Ectodermal cell (in vitro differentiated cells): Measurements from ENCODE around the gene GANAB.
"Not testable (repeated sequence)": the region's sequence is repeated elsewhere in the genome, so short reads cannot be mapped to it uniquely, and the experiment has no call there.

Experiments
- H3K27ac ChIP-seq: 2 replicates; pipeline ENCODE4 v1.7.0; 2013; ENCODE audit warnings: mild to moderate bottlenecking, low read depth, low read length; ENCODE audit not compliant: insufficient read depth, poor library complexity, severe bottlenecking
- H3K27me3 ChIP-seq: 2 replicates; pipeline ENCODE4 v1.7.0; 2013; ENCODE audit warnings: mild to moderate bottlenecking, low read length; ENCODE audit not compliant: insufficient read depth, control insufficient read depth, poor library complexity, severe bottlenecking
- H3K36me3 ChIP-seq: one replicate; pipeline ENCODE4 v1.7.0; 2013; ENCODE audit warnings: low read length; ENCODE audit not compliant: control insufficient read depth, insufficient read depth
- H3K4me1 ChIP-seq: one replicate; pipeline ENCODE4 v1.7.0; 2013; ENCODE audit warnings: low read length; ENCODE audit not compliant: control insufficient read depth, insufficient read depth
- H3K4me3 ChIP-seq: 2 replicates; pipeline ENCODE4 v1.7.0; 2013; ENCODE audit warnings: low read depth, low read length, control low read depth; ENCODE audit not compliant: insufficient read depth
- H3K9me3 ChIP-seq: 2 replicates; pipeline ENCODE4 v1.7.0; 2013; ENCODE audit warnings: mild to moderate bottlenecking, low read length, moderate library complexity; ENCODE audit not compliant: control insufficient read depth
- WGBS, 2 experiments: methylation state at CpG; one replicate each; pipeline ENCODE4 v1.1.7; 2013; ENCODE audit warnings: missing lambda C conversion rate in 2 of 2; 5-methylcytosine and 5-hydroxymethylcytosine counted together

GANAB gene

GRCh38 chr11:62592146-62592815 lies 54.1 kb downstream of the GANAB start:
- no peaks in the 10 kb centered on the region for H3K9me3 ChIP-seq
- WGBS, 2 experiments = 33 to 39% methylated on average over 16 to 17 of the region's 17 CpGs
- no peaks in the 10 kb centered on the region for H3K27me3 ChIP-seq
- peaks cover 33% of the 10 kb centered on the region for H3K36me3 ChIP-seq
- peak overlapping the region; percentile 54 for H3K4me3 ChIP-seq
- peak overlapping the region; percentile 91 for H3K27ac ChIP-seq
- H3K4me1 ChIP-seq = peaks cover 3% of the 10 kb centered on the region

- Histone ChIP-seq H3K27ac (peak within 1 kb of the TSS; percentile 91), H3K9me3 (no peaks in the 10 kb centered on the region), H3K4me1 (peaks cover 3% of the 10 kb centered on the region), H3K36me3 (peaks cover 35% of the 10 kb centered on the region), H3K27me3 (no peaks in the 10 kb centered on the region), H3K4me3 (peak within 1 kb of the TSS; percentile 93)
- WGBS, 2 experiments = 0% methylated on average over 58 of the region's 58 CpGs
These were observed 54.8 kb downstream of the GANAB start, which contains the start of gene TUT1 for GRCh38 chr11:62591448-62592145. Gene TUT1, minus strand, starts transcription at chr11:62591523. Its CDS starts 38 bp downstream, at chr11:62591485.

- Histone ChIP-seq H3K27me3 (no peaks in the 10 kb centered on the region), H3K4me1 (peaks cover 3% of the 10 kb centered on the region), H3K36me3 (peaks cover 21% of the 10 kb centered on the region), H3K27ac (no peak overlapping the region), H3K4me3 (no peak overlapping the region), H3K9me3 (no peaks in the 10 kb centered on the region)
- 77 to 83% methylated on average over 17 to 18 of the region's 18 CpGs for WGBS, 2 experiments
These were observed 57.3 kb downstream of the GANAB start for GRCh38 chr11:62588966-62589637.

DNA sequence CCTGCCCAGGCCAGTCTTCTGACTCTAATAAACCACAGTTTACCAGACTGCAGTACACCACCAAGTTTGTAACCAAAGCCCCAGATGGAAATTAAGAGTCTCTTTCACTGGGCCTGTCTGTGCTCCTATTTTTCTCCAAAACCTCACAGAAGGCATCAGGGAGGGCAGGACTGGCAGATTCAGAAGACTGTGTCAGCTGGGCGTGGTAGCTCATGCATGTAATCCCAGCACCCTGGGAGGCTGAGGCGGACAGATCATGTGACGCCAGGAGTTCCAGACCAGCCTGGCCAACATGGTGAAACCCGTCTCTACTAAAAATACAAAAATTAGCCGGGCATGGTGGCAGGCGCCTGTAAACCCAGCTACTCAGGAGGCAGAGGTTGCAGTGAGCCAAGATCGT lies 61.1 kb downstream of the GANAB start:
- H3K4me1 ChIP-seq, H3K4me3 ChIP-seq, H3K9me3 ChIP-seq, H3K27me3 ChIP-seq, H3K27ac ChIP-seq: not testable (repeated sequence)
- 93% methylated on average over 7 of the region's 7 CpGs for WGBS, 2 experiments
- peaks cover 24% of the 10 kb centered on the region for H3K36me3 ChIP-seq

DNA sequence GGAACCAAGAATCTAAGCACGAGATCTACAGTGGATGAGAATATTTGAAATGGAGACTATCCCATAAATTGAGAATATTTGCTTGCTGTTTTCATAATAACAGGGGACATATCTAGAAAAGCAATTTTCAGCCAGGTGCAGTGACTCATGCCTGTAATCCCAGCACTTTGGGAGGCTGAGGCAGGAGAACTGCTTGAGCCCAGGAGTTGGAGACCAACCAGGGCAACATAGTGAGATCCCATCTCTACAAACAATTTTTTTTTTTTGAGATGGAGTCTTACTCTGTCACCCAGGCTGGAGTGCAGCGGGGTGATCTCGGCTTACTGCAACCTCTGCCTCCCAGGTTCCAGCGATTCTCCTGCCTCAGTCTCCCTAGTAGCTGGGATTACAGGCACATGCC lies 64.7 kb downstream of the GANAB start:
- not testable (repeated sequence) for H3K4me3 ChIP-seq, H3K27ac ChIP-seq, H3K4me1 ChIP-seq, H3K27me3 ChIP-seq, H3K9me3 ChIP-seq
- 94 to 96% methylated on average over 4 of the region's 4 CpGs for WGBS, 2 experiments
- H3K36me3 ChIP-seq = peaks cover 39% of the 10 kb centered on the region

DNA sequence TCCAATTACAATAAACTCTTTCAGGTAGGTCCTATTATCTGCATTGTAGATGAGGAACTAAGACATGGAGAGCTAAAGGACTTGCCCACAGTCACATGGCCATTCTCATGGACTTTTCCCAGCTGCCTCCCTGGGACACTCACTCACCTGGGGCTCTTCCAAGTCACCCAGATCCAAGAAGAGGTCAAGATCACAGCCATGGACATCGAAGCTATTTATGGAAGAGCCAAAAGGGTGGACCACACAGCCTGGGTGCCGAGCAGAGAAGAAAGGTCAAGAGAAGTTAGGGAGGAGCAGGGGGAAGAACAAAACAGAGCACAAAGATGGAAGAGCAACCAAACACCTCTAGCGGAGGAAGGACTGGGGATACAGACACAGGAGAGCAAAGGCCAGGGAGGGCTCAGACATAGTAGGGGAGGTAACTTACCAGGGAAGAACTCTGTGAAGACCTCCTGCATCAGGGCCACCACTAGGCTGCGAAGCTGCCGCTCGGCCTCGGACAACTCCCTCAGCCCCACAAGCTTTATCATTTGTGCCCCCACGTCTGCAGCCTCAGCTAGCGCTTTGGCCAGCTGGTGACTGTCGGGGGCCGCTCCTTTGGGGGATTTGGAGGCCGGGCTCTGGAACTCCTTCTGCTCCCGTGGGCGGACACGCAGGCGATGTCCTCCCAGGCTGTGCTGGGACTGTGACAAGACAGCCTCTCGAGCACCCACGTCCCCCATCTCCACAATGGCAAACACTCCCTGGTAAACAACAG lies 65.3 kb downstream of the GANAB start:
- Histone ChIP-seq H3K27ac (no peak overlapping the region), H3K4me3 (no peak overlapping the region), H3K4me1 (no peaks in the 10 kb centered on the region), H3K9me3 (no peaks in the 10 kb centered on the region), H3K36me3 (peaks cover 41% of the 10 kb centered on the region), H3K27me3 (no peaks in the 10 kb centered on the region)
- 96% methylated on average over 18 of the region's 18 CpGs for WGBS, 2 experiments

GRCh38 chr11:62579252-62579651 lies 67.2 kb downstream of the GANAB start:
- H3K36me3 ChIP-seq = peaks cover 36% of the 10 kb centered on the region

DNA sequence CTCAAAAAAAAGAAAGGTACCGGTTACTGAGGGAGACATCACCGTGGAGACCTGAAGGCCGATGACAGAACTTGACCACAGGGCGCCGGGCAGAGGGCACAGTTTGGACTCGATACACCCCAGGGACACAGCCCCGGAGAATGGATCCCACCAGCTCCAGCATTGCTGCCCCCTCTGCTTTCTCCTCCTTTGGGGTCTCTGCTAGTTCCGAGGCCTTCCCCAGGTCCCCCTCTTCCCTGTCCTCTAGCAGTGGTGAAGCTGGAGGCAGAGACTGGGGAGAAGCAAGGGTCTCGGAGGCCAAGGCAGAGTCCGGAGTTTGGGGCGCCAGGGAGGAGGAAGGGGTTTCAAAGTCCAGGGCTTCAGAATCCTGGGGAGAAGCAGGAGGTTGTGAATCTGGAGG lies 67.9 kb downstream of the GANAB start:
- Histone ChIP-seq H3K4me1 (peaks cover 8% of the 10 kb centered on the region), H3K36me3 (peaks cover 36% of the 10 kb centered on the region), H3K27me3 (no peaks in the 10 kb centered on the region), H3K9me3 (no peaks in the 10 kb centered on the region), H3K4me3 (no peak overlapping the region), H3K27ac (no peak overlapping the region)
- 96% methylated on average over 11 of the region's 11 CpGs for WGBS, 2 experiments

More at GRCh38 chr11:62579252-62579651, 67.2 kb downstream of the GANAB start:
- no peak overlapping the region for H3K27ac ChIP-seq
- 96% methylated on average over 1 to 2 of the region's 2 CpGs for WGBS, 2 experiments
- H3K27me3 ChIP-seq = no peaks in the 10 kb centered on the region
- no peak overlapping the region for H3K4me3 ChIP-seq
- H3K4me1 ChIP-seq = peaks cover 8% of the 10 kb centered on the region
- H3K9me3 ChIP-seq = no peaks in the 10 kb centered on the region

GRCh38 chr11:62577046-62577714 lies 69.2 kb downstream of the GANAB start:
- WGBS, 2 experiments = 94 to 95% methylated on average over 12 of the region's 12 CpGs
- Histone ChIP-seq H3K27me3 (no peaks in the 10 kb centered on the region), H3K9me3 (no peaks in the 10 kb centered on the region), H3K36me3 (peaks cover 36% of the 10 kb centered on the region), H3K4me1 (peaks cover 8% of the 10 kb centered on the region), H3K27ac (no peak overlapping the region), H3K4me3 (no peak overlapping the region)
